IPS-11a (cell line): ENCODE data around the gene HYCC1.
"Not testable (repeated sequence)": the region's sequence is repeated elsewhere in the genome, so short reads cannot be mapped to it uniquely, and the experiment has no call there.

ENCODE experiments used
- H3K4me3 ChIP-seq: one replicate; pipeline ENCODE4 v1.5.1; 2013; ENCODE audit warnings: low read depth, low read length, control low read depth

Gene HYCC1

DNA sequence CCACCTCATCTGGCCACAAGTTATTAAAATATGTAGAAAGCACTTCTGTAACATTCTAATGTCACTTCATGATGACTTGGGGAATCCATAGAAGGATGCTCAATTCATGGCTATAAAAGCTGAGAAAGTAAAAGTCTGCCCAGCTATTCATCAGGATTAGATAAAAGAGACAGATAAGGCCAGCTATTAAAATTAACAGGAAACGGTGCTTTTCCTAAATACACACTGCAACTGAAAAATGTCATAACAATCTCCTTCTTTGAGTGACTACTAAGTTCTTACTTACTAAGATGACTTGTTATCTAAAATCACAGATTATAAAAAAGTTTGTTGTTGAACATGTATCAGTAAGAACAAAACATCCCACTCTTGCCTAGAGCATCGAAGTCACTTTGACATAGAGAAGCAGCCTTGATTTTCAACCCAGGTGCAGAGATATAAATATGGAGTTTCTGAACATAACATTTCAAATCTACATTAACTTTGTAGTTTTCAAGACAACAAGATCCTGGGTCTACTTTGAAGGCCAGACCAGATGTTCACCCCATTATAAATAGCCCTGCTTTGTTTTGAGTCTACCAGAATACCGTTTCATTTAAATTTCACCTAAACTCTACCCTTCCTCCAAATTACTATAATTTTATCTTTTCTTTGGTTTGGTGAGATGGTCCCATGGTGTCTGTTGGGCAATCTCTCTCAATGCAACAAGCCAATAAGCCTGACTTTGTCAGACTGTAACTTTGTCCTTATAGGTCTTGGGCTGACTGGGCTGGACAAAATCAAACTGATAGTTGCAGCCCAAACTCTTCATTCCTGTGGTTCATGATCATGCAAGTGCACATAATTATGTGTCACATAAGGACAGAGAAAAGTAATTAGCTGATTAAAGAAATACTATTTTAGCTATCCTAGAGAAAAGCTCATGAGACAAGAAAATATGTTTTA lies 24.0 kb downstream of the HYCC1 start:
- H3K4me3 ChIP-seq: no peak overlapping the region

DNA sequence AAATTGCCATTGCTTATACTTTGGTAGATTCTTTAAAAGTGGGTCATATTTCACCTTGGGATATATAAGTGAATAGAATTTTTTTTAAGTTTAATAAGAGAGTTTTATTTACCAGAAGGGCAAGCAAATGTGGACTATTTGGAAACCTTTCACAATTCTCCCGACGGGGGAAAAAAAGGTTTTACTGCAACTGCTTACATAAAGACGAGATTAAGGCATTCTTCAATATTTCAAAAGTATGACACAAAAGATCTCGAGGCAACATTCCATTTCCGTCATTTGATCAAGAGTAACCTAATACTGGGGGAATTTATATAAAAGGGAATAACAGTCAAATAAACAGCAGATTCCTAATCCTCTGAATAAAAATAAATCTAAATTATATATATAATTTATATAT lies 28.5 kb downstream of the HYCC1 start:
- no peak overlapping the region for H3K4me3 ChIP-seq

DNA sequence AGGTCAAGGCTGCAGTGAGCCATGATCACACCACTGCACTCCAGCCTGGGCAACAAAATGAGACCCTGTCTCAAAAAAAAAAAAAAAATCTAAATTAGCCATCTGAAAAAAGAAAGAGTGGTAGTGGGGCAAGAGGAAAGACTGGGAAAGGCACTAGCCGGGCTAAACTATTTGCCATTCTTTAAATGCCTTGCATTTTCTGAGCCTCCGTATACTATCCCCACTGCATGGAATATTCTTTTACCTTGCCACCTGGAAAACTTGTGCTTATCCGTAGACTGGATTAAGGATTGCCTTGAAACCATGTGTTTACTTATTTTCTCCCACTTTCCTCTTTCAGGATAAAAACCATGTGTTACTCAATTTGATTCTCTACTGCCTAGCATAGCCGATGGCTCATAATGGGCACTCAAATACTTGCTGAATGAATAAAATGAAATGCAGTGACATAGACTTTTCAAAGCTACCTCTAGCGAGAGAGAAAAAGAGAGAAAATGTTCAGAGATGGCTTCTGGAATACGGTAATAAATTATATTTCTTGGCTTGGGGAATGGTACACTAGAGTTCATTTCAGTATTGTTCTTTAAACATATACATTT lies 30.6 kb downstream of the HYCC1 start:
- no peak overlapping the region for H3K4me3 ChIP-seq

DNA sequence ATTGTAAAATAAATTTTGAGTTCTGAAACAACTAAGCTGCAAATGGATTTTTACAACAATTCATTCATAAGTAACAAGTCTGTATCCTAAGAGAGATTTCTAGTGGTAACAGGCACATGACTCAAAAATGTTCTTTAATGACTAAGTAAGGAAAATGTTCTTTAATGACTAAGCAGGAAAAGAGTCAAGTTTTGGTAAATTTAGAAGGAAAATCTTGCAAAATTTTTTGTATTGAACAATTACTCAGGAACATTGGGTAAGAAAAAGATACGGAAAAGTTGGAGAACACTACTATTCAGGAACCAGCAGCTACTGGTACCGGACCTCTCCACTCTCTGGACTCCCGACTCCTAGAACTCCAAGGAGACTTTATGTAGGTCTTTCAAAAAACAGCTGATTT lies 33.5 kb downstream of the HYCC1 start:
- no peak overlapping the region for H3K4me3 ChIP-seq

DNA sequence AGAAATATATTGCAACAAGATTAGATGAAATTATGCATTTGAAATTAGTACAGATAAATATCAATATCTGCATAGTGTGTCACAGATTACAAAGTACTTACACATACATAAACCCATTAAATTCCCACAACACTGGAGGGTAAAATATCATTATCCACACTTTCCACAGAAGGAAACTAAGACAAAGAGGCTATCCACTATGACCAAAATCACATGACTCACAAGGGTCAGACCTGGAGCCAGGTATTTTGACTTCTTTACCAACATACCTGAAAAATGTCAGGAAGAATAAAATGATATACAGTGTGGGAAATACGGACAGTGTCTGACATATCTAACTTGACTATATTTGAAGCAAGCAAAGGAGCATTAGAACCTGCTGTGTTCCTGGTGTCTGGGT lies 34.1 kb downstream of the HYCC1 start:
- H3K4me3 ChIP-seq: no peak overlapping the region

DNA sequence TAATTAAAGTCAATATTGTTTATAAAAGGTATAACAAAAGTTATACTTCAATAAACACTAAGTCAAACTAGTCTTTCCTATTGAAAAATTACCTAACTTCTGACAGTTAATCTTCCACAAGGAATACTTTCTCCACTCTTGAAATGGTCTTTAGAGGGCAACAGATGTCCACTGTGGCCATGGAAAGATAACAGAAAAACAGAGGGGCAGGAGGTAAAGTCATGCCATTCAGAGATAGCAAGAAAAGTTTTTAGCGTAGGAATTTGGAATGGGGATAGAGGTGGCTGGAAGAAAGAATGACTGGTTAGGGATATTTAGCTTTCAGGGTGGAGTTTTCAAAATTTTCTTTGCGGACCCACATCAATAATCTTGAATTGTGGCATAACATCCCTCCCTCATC lies 34.7 kb downstream of the HYCC1 start:
- no peak overlapping the region for H3K4me3 ChIP-seq

DNA sequence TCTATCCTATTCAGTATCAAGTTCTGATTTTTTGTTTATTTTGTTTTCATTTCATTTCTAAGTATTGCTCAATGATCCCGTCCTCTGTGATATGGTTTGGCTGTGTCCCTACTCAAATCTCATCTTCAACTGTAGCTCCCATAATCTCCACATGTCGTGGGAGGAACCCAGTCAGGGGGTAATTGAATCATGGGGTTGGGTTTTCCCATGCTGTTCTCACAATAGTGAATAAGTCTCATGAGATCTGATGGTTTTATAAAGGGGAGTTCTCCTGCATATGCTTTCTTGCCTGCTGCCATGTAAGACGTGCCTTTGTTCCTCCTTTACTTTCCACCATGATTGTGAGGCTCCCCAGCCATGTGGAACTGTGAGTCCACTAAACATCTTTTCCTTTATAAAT lies 39.3 kb downstream of the HYCC1 start:
- not testable (repeated sequence) for H3K4me3 ChIP-seq

DNA sequence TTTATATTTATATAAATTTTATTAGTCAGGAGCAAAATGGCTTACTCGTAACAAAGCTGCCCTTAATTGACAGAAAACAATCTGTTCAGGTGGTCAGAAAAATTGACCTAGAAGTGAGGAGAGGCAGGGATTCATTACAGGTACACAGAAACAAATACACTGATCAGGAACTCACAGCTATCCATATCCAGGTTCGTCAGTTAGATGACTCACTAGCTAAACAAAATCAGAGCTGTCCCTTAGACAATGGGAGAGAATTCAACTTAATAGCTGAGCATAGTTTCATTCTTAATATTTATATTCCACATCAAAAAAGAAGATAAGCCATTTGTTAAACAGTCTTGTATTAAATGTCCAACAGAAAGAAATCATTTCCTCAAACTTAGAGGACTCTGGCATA lies 41.7 kb downstream of the HYCC1 start:
- H3K4me3 ChIP-seq: no peak overlapping the region

DNA sequence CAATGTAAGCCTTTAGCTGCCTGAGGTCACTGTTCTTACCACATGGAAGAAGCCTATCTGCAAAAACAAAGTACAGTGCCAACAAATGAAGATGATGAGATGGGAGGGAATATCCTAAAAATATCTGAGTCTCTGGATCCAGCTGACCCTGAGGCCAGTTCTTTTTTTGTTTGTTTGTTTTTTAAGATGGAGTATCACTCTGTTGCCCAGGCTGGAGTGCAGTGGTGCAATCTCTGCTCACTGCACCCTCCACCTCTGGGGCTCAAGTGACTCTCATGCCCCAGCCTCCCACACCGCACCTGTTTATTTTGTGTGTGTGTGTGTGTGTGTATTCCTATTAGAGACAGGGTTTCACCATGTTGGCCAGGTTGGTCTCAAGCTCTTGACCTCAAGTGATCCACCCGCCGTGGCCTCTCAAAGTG lies 44.9 kb downstream of the HYCC1 start:
- H3K4me3 ChIP-seq: no peak overlapping the region
